NT2/D1 (cell line): Measurements from ENCODE around the gene PLIN1.

ENCODE experiments used
- DNase-seq: peaks from one replicate; pipeline ENCODE4 v3.0.0-alpha.2; 2011; ENCODE audit warnings: low read depth, low spot score
- H3K27me3 ChIP-seq: 2 replicates; pipeline ENCODE4 v1.6.0; 2011; ENCODE audit warnings: mild to moderate bottlenecking; ENCODE audit not compliant: insufficient read length, insufficient read depth
- H3K36me3 ChIP-seq: 2 replicates; pipeline ENCODE4 v1.6.1; 2011; ENCODE audit warnings: mild to moderate bottlenecking, low read length, mixed read lengths; ENCODE audit not compliant: insufficient read depth, insufficient read length
- H3K4me1 ChIP-seq: 2 replicates; pipeline ENCODE4 v1.5.1; 2011; ENCODE audit not compliant: insufficient read depth, insufficient read length
- H3K4me3 ChIP-seq: 2 replicates; pipeline ENCODE4 v1.5.1; 2011; ENCODE audit warnings: low read depth; ENCODE audit not compliant: insufficient read length
- H3K9ac ChIP-seq: 2 replicates; pipeline ENCODE4 v1.6.0; 2011; ENCODE audit warnings: low read depth; ENCODE audit not compliant: insufficient read length
- H3K9me3 ChIP-seq: 2 replicates; pipeline ENCODE4 v1.5.1; 2011; ENCODE audit warnings: mild to moderate bottlenecking, low read length; ENCODE audit not compliant: insufficient read depth
- SUZ12 ChIP-seq: IDR thresholded peaks from 2 replicates; pipeline ENCODE4 v1.6.1; 2011; ENCODE audit not compliant: insufficient read length, insufficient read depth; ENCODE audit errors: extremely low read depth
- YY1 ChIP-seq: IDR thresholded peaks from 2 replicates; pipeline ENCODE4 v1.6.1; 2011; ENCODE audit not compliant: insufficient read length, insufficient read depth
- ZNF274 ChIP-seq: IDR thresholded peaks from 2 replicates; pipeline ENCODE4 v1.6.1; 2011; ENCODE audit warnings: mild to moderate bottlenecking, low read depth, low read length

PLIN1 gene

DNA sequence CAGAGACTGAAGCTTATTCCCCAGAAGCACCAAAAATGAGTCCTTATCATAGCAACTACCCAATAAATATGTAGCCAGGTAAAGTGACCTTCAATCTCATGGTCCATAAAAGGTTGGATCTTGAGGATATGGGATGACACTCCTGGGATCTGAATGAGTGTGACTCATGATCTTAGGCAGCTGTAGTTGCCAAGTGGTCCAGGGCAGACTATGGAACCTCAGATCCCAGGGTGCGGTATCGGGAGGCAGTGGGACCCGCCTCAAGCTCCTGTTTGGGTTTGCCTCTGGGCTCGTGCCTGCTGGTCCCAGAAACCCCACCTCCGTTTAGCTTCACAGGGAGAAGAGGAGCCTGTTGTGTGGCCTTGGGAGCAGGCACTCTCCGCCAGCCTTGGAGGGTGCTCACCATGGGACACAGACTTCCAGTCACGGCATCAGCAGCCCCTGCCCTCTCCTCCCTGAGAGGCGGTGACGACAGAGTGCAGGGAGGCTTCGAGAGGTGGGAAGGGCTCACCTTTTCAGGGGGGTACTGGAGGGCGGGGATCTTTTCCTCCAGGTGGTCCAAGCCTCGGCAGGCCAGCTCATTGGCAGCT, 8.1 kb downstream of the PLIN1 start:
- no peak overlapping the region for H3K9ac ChIP-seq

DNA sequence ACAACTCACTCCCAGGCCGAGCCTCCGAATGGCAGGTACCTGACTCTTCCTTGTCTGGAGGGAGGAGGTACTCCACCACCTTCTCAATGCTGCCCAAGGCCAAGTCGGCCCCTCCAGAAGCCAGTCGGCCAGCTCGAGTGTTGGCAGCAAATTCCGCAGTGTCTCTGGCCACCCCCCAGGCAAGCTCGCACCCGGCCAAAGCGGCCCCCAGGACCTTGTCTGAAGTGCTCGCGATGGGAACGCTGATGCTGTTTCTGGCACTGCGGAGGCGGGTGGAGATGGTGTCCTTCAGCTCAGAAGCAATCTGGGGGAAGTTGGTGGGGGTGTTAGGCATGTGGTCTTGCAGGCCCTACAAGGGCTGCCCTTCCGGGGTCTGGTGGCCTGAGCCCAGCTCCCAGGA, 9.2 kb downstream of the PLIN1 start:
- peaks cover 7% of the 10 kb centered on the region for H3K4me1 ChIP-seq
- H3K36me3 ChIP-seq = no peaks in the 10 kb centered on the region
- no peaks in the 10 kb centered on the region for H3K9me3 ChIP-seq
- no peak overlapping the region for H3K9ac ChIP-seq
- no peak overlapping the region for H3K4me3 ChIP-seq
- H3K27me3 ChIP-seq = peaks cover 14% of the 10 kb centered on the region
- DNase-seq = no peak
- TF ChIP-seq SUZ12 (no peak), YY1 (no peak), ZNF274 (no peak)

More for the DNA sequence above, 8.1 kb downstream of the PLIN1 start:
- DNase-seq = no peak
- H3K27me3 ChIP-seq = peaks cover 2% of the 10 kb centered on the region
- no peaks in the 10 kb centered on the region for H3K9me3 ChIP-seq
- H3K4me1 ChIP-seq = peaks cover 3% of the 10 kb centered on the region
- H3K36me3 ChIP-seq = no peaks in the 10 kb centered on the region
- TF ChIP-seq SUZ12 (no peak), ZNF274 (no peak), YY1 (no peak)
- H3K4me3 ChIP-seq = no peak overlapping the region

DNA sequence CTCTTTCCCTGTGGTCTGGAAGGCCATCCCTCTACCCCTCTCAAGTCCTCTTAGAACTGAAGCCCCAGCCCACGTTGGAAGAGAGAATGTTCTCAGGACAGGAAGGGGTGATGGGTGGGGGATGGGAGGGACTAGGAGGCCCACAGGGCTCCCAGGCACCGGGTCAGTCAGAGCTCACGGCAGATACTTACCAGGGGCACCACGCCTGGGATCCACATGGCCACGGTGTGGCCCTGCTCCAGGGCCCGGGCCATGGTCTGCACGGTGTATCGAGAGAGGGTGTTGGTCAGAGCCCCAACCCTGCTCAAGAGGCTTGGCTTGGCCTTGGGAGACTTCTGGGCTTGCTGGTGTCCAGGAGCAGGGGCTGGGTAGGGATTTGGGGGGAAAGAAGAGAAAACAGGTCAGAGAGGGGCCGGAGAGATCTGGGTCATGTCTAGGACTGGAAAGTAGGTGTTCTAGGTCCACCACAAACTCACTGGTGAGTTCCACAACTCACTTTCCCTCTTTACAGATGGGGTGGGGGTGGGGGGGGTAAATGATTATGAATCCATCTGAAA, 9.8 kb downstream of the PLIN1 start:
- no peak for TF ChIP-seq YY1
- TF ChIP-seq SUZ12 = no peak
- no peak for TF ChIP-seq ZNF274
- no peak for DNase-seq
- Histone ChIP-seq H3K27me3 (peaks cover 19% of the 10 kb centered on the region), H3K4me3 (no peak overlapping the region), H3K9me3 (no peaks in the 10 kb centered on the region), H3K4me1 (peaks cover 7% of the 10 kb centered on the region), H3K36me3 (no peaks in the 10 kb centered on the region), H3K9ac (no peak overlapping the region)

DNA sequence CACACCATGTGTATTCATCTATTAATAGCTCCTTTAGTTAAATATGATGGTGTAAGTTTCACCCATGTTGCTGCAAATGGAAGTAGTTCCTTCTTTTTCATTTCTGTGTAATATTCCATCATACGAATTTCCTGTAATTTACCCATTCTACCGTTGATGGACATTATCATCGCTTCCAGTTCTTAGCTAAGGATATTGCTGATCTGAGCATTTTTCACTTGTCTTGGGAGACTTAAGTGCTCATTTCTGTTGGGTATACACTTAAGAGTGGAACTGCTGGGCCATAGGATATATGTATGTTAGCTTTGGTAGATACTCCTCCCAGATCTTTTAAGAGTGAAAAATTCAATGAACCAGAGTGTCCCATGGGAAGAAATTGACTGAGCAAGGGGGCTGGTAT, 11.0 kb downstream of the PLIN1 start:
- no peak for DNase-seq
- TF ChIP-seq SUZ12 = no peak
- no peak for TF ChIP-seq ZNF274
- TF ChIP-seq YY1 = no peak
- Histone ChIP-seq H3K4me3 (no peak overlapping the region), H3K9ac (no peak overlapping the region), H3K4me1 (peaks cover 7% of the 10 kb centered on the region), H3K27me3 (peaks cover 21% of the 10 kb centered on the region), H3K36me3 (no peaks in the 10 kb centered on the region), H3K9me3 (no peaks in the 10 kb centered on the region)

DNA sequence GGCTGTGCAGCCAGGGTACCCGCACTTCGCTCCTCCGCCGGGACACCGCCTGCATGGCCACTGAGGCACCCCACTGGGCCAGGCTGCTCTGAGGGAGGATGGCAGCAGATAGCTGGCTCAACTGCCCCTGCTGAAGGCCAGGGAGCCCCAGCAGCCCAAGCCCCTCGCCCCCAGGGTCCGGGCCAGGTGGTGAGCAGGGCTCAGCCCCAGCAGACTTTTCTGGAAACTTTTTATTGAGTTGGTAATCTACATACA, 11.5 kb downstream of the PLIN1 start:
- no peaks in the 10 kb centered on the region for H3K9me3 ChIP-seq
- no peak overlapping the region for H3K9ac ChIP-seq
- peaks cover 12% of the 10 kb centered on the region for H3K4me1 ChIP-seq
- TF ChIP-seq SUZ12 = no peak
- no peak for TF ChIP-seq YY1
- no peak for TF ChIP-seq ZNF274
- DNase-seq = no peak
- no peaks in the 10 kb centered on the region for H3K36me3 ChIP-seq
- H3K4me3 ChIP-seq = no peak overlapping the region
- H3K27me3 ChIP-seq = peaks cover 21% of the 10 kb centered on the region

DNA sequence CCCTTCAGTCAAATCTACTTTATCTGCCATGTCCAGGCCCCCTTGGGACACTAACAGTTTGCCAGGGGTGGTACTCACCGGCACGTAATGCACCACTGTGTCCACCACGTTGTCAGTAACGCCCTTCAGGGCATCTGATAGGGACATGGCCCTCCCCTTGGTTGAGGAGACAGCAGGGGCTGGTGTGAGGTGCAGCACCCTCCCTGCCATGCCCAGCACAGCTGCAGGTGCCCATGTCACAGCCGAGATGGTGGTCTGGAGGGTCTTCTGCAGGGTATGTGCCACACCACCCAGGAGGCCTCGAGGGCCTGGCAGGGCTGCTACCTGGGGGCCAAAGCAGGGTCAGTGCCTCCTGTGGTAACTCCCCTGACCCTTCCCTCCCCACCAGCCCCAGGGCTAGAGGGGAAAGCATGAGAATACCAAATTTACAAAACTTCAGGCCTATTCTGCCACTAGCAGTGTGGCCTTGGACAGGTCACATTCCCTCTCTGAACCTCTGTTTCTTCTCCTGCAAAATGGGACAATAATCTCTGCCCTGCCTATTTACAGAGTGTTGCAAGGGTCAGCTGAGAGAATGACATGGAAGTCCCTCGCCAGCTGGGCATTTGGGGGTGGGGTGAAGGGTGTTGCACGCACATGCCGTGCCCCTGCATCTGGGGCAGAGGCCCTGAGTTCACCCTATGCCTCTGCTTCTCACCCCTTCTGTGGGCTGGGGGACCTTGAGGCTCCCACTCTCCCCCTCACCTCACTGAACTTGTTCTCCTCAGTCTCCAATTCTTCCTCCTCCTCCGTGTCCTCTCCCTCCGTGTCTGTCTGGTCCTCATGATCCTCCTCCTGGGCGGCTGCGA, 12.1 kb downstream of the PLIN1 start:
- DNase-seq = no peak
- TF ChIP-seq ZNF274 (no peak), SUZ12 (no peak), YY1 (no peak)
- peaks cover 14% of the 10 kb centered on the region for H3K4me1 ChIP-seq
- no peak overlapping the region for H3K4me3 ChIP-seq
- H3K9ac ChIP-seq = no peak overlapping the region
- H3K9me3 ChIP-seq = no peaks in the 10 kb centered on the region
- H3K36me3 ChIP-seq = no peaks in the 10 kb centered on the region
- peaks cover 21% of the 10 kb centered on the region for H3K27me3 ChIP-seq

DNA sequence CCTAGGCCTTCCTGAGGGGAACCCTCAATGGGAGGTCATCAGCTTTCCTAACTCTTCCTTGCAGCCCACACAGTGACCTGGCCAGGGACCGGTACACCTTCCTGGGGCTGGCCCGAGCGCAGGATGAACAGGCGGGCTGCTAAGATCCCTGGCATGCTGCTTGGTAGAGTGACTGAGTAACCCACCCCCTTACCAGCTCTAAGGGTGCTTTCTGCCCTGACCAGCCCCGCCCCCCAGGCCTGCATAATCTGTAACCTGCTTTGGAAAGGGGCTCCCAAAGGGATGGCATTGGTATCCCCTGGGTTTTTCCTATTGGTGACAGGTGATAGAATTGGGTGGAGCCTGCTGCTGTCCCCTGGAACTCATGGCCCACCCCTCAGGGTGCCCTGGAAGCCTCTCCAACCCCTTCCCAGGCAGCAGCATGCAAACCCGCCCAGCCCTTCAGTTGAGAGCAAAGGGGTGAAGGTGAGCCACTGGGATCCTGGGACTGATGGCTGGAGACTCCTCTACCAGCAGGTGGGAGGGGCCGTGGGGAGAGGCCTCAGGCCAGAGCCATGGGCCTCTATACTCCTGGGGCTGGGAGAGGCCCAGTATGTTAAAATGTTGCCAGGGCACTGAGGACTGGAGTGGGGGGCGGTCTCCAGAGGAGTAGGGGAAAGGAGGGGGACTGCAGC, 12.8 kb downstream of the PLIN1 start:
- no peak for TF ChIP-seq YY1
- no peak for TF ChIP-seq SUZ12
- TF ChIP-seq ZNF274 = no peak
- Histone ChIP-seq H3K36me3 (no peaks in the 10 kb centered on the region), H3K4me3 (peak overlapping the region; percentile 42), H3K9ac (peak overlapping the region; percentile 75), H3K27me3 (peaks cover 21% of the 10 kb centered on the region), H3K9me3 (no peaks in the 10 kb centered on the region), H3K4me1 (peaks cover 14% of the 10 kb centered on the region)
- no peak for DNase-seq
